Loucy (cell line): ENCODE results near the gene GALM.

Source experiments
- EZH2phosphoT487 ChIP-seq: fragments of 200-600 bp; IDR thresholded peaks from 2 replicates; pipeline ENCODE4 v1.6.1; 2018; ENCODE audit warnings: antibody characterized with exemption, mild to moderate bottlenecking, moderate library complexity, borderline replicate concordance
- TF ChIP-seq, protein P1 (sequence below): fragments of 200-600 bp; sonication (generic); conservative IDR thresholded peaks from 2 replicates; pipeline ENCODE4 v1.5.1; 2014; ENCODE audit warnings: mild to moderate bottlenecking, antibody characterized with exemption, low read length

DNA sequence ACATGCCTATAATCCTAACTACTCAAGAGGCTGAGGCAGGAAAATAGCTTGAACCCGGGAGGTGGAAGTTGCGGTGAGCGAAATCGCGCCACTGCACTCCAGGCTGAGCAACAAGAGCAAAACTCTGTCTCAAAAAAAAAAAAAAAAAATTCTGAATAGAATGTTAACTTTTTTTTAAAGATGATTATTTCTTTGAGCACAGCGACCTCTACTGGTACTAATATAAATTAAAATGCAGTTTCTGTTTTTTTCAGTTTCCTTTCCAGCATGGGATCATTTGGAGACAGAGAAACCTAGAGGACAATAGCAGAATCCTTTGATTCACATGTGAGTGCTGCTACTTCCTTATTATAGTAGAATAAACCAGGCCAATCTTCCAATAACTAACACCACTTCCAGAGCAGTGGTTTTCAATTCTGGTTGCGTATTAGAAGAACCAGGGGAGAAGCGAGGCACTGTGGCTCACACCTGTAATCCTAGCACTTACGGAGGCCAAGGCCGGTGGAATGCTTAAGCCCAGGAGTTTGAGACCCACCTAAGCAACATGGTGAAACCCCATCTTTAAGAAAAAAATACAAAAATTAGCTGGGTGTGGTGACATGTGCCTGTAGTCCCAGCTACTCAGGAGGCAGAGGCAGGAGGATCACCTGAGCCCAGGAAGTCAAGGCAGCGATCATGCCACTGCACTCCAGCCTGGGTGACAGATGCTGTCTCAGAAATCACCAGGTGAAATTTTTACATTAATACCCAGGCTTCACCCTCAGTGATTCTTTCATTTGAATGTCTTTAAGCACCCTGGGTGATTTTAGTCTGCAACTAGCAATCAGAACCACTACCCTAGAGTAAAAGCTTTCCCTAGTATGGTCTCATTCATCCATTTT lies 75.2 kb downstream of the GALM start:
- TF ChIP-seq, protein P1, sequence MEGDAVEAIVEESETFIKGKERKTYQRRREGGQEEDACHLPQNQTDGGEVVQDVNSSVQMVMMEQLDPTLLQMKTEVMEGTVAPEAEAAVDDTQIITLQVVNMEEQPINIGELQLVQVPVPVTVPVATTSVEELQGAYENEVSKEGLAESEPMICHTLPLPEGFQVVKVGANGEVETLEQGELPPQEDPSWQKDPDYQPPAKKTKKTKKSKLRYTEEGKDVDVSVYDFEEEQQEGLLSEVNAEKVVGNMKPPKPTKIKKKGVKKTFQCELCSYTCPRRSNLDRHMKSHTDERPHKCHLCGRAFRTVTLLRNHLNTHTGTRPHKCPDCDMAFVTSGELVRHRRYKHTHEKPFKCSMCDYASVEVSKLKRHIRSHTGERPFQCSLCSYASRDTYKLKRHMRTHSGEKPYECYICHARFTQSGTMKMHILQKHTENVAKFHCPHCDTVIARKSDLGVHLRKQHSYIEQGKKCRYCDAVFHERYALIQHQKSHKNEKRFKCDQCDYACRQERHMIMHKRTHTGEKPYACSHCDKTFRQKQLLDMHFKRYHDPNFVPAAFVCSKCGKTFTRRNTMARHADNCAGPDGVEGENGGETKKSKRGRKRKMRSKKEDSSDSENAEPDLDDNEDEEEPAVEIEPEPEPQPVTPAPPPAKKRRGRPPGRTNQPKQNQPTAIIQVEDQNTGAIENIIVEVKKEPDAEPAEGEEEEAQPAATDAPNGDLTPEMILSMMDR = peak; percentile 61
- no peak for TF ChIP-seq EZH2phosphoT487
